Inferior parietal cortex (tissue), 1 donor: Measurements from ENCODE around the gene PRDM5.

Experiments used
- DNase-seq: peaks from one replicate; pipeline ENCODE4 v3.0.0-alpha.2; 2016; ENCODE audit errors: extremely low spot score

Gene PRDM5

DNA sequence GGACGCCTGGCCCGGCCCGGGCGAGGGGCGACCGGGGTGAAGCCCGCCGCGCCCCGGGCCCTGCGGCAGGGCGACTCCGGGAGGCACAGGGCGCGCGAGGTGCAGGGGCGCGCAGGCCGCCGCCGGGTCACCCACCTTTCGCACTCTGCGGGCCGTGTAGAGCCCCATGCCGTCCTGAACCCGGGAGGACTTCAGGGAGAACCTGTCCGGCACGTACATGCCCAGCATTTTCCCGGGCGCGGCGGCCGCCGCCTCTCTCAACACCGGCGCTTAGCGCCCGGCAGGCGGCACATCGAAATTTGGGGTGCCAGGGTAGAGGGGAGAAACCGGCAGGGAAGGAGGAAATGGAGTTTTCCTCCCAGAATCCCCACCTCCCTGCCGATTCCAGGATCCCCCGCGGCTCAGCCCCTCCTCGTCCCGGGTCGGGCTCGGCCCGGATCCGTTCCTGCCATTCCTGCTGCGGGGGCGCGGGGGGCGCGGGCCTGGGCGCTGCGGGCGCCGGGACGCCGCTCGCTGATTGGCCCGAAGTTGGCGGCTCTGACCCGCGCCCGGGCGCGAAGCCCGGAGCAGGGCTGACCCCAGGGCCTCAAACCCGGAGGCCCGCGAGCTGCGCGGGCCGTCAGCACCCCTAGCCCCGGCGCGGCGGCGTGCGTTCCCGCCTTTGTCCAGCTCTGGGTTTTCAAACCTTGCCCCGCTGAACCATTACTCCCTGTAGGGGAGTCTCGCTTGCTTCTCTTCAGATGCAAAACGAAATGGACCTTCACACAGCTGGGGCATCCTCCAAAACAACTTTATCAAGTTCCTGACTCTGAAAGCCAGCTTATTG is at the start of gene PRDM5:
PRDM5 (minus strand) TSS at position 346 of the 826 bp plus-strand sequence; CDS start at position 228, 118 bp downstream.
- DNase-seq: peak; percentile 21

DNA sequence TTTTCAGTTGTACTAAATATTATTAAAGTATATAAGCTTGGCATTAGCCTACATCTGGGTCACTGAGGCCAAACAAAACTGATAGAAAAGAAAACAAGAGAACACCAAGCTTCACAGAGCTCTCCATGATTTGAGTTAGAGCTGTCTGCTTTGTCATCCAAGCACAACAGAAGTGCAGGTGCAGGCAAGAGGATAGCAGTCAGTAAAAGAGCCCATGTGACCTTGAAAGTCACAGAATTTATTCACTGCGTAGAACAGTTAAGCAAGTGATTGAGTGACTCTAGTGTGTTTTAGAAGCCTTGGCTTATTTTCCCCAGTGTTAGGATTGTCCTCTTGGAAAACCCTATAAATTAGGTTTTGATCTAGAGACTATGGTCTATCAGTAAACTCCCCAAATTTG is 49.4 kb upstream of the PRDM5 start:
- no peak for DNase-seq

DNA sequence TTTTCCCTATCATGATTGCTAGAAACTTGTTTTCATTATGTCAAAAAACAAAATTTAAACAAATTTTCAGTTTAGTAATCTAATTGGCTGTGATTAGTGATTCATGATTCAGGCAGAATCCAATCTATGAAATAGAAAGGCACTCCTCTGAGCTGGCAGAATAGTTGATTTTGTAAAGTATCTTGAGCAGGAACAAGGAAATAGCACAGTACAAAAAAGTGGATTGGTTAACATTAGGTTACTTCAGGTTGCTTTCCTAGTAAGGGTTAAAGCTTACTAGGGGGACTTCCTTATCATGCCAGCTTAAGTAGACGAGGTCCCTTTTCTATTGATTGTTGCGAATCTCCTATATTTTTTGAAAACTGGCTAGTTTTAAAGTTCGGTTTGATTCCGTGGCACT is 43.4 kb upstream of the PRDM5 start:
- DNase-seq: no peak

DNA sequence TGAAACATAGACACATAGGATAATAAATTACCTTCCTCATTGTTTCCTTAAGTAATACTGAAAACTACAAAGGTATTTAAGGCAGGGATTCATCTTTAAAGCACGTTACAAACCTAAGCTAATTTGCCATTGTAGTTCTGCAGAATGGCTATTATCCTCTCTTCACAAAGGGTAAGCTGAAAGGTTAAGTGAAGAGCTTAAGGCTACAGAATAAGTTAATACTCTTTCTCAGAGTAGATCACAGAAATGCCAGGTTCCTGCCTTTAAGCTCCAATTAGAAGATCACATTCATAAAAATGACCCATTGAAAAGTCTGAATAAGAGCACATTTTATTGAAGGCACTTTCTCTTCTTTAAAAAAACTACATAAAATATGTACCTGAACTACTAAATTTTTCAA is 42.1 kb upstream of the PRDM5 start:
- no peak for DNase-seq

DNA sequence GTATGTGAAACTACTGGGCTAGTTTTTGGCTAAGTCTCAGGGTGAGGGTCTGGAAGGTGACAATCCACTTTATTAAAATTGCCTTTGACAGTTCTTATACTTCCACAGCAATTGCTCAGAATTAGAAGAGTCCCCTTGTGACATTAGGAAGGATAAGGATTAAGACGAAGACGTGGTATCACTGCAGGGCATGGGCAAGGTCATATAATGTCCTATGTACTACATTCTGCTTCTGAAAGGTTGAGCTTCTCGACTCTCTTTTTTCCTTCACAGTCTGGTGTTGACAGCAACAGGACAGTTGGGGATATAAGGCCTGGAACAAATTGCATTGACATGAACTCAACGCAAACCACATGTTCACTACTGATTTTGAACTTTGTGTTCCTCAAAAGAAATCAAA is 40.9 kb upstream of the PRDM5 start:
- DNase-seq: no peak

DNA sequence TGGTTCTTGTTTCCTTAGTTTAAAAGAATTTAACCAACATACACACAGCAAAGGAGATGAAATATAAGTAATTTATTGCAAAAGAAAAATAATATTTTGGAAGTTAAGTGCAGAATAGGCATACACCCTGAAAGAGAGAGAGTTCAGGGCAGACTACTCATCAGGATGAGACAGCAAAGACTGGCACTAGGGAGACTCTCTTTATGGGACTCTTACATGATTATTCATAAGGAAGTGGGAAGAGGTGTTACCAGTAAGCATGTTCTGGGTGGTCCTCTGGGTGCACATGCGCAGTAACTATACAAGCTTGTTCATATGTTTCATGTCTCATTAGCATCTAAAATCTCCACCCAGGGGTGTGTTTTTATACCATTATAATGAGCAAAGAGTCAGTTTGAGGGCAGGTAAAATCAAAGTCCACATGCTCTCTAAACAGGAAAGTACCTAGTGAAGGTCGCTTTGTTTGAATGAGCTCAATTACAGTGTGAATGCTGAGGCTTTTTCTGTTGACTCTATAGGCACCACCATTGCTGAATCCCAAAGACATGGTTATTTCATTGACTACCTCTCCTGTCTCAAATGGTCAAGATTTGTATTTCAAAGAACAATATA is 38.2 kb upstream of the PRDM5 start:
- DNase-seq: no peak

DNA sequence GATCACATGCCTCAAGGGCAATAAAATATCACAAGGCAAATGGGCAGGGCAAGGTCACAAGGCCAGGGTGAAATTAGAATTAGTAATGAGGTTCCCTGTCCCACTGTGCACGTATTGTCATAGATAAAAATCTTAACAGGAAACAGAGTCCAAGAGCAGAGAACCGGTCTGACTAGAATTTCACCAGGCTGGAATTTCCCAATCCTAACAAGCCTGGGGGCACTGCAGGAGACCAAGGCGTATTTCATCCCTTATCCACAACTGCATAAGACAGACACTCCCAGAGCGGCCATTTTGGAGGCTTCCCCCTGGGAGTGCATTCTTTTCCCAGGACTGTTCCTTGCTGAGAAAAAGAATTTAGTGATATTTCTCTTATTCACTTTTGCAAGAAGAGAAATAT is 25.9 kb upstream of the PRDM5 start:
- DNase-seq: no peak

DNA sequence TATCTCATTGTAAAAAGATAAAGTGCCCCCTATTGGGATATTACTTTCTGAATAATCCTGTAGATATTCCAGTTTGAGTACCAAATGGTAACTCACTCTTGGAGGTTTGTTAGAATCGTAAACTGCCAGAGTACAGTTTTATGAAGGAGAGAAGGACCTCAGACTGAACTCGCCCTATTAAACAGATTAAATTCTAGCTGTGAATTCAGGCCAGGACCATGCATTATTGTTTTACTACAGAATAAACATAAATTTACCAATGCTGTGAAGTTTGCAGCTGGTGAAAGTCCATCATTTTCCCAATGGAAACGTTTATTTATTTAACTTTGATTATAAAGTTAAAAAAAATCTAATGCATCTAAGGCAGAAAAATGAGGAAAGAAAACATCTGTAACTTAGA is 20.2 kb upstream of the PRDM5 start:
- no peak for DNase-seq

DNA sequence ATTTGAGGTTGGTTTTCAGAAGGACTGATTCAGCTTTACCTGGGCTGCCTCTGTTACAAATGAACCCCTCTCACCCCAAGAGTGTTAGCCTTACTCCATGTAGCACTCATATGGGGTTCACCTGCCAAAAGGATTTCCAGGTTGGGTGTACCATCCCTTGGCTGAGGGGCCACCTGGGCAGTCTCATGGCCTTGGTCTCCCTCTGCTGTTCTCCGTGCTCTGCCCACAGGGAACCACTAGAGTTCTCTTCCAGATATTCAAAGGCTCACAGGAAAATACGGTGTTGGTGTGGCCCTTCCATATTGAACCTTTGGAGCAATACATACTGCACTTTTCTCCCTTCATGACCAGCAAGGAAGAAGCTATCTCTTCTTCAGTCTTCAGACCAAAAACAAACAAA is 18.0 kb upstream of the PRDM5 start:
- no peak for DNase-seq

DNA sequence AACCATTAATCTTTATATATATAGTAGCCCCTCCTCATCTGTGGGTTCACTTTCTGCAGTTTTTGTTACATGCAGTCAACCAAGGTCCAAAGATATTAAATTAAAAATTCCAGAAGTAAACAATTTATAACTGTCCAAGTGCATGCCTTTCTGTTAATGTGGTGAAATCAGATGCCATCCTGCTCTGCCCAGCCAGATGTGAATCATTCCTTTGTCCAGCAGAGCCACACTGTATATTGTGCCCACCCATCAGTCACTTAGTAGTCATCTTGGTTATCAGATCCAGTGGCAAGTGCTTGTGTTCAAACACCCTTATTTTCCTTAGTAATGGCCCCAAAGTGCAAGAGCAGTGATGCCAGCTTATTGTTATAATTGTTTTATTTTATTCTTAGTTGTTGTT is 17.2 kb upstream of the PRDM5 start:
- DNase-seq: no peak

DNA sequence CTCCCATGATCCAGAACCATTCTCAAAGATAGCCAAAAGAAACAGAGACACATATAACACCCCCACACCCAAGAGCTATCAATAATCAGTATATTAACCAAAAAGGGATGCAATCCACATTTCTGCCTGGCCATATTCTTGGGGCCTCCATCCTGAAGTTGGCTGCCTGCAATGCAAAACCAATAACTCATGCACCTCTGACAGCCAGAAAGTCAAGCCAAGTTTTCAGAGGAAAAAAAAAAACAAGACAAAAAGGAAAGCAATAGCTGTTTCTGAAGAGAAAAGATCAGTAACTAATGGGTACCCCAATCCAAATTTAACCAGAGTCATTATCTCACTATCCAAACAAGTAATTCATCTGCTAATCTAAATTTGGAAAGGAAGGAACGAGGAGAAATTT is 7.3 kb upstream of the PRDM5 start:
- no peak for DNase-seq

DNA sequence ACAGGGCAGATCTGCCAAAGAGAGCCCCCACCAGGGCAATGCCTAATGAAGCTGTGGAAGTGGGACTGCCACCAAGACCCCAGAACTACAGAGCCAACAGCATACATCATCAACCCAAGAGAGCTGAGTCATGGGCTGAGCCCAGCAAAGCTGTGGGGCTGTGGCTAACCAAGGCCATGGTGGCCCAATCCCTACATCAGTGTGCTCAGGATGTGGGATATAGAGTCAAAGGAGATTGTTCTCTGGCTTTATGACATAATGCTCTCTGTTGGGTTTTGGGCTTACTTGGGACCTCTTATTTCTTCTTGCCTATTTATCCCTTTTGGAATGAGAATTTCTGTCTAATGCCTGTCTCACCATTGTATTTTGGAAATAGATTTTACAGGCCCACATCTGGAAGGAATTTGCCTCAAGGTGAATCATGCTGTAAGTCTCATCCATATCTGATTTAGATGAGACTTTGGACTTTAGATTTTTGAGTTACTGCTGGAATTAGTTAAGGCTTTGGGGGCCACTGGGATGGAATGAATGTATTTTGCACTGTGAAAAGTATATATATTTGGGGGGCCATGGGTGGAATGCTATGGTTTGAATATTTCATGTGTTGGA is 5.4 kb upstream of the PRDM5 start:
- DNase-seq: no peak

DNA sequence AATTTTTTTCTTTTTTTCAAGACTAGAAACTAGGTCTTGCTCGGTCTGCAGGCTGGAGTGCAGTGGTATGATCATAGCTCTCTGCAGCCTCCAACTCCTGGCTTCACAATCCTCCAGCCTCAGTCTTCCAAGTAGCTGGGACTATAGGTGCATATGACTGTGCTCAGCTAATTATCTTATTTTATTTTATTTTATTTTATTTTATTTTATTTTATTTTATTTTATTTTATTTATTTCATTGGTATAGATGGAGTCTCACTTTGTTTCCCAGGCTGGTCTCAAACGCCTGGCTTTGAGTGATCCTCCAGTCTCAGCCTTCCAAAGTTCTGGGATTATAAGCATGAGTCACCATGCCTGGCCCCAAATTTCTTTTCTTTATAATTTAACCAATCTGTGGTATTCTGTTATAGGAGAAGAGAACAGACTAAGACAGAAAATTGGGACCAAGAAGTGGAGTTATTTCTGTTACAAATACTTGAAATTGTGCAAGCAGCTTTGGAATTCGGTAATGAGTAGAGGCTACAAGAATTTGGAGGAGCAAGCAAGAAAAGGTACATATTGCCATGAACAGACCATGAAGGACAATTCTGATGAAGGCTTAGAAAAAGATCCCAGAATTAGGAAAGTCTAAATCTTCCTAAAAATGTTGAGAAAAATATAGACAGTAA is 4.0 kb upstream of the PRDM5 start:
- no peak for DNase-seq

DNA sequence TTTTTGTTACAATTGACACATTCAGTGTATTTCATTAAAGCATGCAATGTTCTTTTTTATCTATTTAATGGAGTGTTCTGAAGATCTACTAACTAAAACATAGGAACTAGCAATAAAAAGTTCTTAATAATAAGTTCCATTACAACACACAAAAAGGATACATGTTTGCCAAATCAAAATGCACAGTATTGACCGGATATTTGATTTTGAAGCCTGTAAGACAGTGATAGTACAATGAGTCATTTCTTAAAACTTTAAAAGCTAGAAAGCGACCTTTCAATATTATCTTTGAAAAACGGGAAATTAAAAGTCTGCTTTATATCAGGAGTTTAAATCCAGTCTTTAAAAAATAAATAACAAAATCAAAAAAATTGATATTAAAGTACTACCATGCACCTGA is 2.4 kb upstream of the PRDM5 start:
- no peak for DNase-seq

DNA sequence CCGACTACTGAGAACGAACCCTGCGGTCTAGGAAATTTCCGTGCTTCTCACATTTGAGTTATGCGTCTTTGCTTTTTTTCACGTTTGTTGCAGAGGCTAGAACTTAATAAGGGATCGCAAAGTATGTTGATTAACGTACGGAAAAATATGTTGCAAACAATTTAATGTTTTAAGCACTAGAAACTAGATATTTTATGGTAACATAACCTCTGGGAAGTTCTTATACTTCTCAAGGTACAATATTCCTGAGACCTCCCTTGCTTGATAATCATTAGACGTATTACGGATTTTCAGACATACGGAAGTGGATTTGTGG is 639 bp upstream of the PRDM5 start:
- DNase-seq: no peak

DNA sequence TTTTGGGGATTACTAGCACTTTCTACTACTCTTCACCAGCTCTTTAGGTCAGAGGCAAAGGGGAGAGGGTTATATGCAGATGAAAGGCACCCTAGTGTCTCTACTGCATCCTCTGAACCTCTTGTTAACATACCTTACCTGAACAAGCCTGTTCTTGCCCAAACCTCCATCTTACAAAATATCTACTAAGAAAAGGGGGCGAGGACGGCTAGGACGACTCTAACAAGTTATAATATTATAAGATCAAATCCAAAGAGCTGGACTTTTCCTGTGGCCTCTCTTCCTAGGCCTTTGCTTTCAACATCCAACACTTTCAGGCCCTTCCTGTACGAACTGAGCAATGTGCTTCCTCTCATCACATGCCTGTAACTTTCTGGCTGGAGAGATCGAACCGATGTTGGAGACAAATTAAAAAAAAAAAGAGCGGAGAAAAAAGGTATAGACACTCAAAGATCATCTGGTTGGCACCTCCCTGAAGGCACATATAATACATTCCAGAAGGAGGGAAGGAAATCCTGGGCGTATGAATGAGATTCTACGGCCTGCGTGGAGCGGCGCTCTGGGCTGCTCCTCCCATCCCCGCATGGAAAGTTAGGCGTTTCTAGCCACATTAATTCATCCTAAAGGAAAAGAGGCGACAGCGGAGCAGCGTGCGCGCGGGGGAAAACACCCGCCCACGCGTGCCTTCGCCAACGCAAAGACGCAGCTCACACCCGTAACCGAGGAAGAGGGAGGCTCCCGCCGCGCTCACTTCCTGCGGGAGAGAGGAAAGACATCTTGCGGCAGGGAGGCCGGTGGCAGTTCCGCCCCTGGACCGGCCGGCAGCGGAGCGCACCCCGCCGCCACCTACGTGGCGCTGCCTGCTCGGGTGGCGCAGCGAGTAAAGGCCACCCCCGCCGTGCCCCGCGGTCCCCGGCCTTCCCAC is 808 bp downstream of the PRDM5 start:
- DNase-seq: peak; percentile 52

DNA sequence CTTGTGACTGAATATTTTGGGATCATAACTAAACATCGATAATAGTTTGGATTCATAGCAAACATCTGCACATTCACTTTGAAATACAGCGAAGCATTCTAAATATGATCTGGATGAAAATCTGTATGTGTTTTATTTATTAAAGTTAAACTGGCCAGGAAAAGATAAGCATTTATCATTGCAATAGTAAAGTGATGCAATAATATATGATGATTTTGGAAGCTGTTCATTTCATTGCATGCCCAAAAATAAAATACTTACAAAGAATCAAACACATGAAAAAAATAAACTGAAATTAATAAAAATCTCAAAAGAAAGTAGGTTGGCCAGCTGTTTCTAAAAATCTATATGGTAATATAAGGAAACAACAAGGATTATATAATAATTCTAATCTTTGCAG is 1.9 kb downstream of the PRDM5 start:
- no peak for DNase-seq

DNA sequence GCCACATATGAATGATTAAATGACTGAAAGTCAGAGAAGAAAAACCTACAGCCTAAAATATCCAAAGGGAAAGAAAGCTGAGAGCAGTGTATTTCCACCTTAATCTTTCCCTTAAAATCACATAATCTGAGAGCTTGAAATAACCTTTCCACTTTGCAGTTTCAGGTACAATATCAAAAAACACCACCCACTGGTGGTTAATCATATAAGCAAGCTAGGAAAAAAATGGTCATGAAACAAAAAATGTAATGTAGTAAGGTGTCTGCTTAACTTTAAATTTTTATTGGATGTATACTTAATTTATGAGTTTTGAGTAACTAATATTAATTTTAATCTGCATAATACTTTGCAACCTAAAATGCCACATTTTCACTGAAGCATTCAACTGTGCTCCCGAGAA is 3.2 kb downstream of the PRDM5 start:
- no peak for DNase-seq

DNA sequence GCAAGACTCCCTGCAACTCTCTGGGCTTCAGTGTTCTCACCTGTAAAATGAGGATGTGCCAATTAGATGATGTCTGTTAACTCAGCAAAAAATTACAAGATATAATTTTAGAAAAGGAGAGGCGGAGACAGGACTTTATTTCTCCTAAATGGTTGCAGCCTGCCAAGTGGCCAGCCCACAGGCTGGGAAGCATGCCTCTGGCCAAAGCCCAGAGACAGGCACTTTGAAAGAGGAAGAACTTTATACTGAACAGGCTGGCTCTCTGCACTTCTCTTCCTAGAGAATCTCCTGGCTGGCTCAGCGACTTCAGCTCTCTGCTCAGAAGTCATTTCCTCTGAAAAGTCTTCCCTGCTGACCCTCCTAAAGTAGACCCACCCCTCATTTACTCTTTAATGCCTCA is 3.7 kb downstream of the PRDM5 start:
- DNase-seq: no peak

DNA sequence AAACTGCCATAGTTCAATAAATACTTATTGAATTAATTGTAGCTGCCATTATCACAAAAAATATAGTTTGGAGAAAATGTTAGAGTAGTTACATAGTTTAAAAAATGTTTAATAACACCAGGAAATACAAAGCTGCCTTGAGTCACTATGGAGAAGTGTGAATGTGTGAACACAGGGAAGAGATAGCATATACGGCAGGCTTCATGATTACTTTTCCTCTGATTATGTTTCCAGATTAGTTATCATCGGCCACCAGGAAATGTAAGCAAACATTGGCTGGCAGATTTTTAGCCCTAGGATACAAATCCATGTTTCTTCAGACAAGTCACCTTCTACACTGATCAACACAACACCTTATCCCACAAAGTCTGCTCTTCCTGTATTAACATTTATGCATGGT is 4.4 kb downstream of the PRDM5 start:
- no peak for DNase-seq

DNA sequence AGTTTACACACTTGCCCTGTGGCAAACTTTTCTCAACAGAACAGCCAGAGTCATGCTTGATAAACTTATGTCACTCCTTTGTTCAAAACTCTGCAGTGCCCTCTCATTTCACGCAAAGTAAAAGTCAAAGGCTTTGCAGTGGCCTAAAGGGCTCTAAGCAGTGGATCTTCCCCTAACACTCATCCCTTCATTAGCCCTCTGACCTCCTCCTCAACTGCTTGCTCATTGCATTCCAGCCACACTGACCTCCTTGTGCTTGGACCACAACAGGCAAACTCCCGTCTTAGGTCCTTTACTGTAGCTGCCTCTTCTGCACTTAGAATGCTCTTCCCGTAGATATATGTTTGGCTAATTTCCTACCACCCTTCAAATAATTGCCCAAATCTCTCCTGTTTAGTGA is 5.6 kb downstream of the PRDM5 start:
- no peak for DNase-seq

DNA sequence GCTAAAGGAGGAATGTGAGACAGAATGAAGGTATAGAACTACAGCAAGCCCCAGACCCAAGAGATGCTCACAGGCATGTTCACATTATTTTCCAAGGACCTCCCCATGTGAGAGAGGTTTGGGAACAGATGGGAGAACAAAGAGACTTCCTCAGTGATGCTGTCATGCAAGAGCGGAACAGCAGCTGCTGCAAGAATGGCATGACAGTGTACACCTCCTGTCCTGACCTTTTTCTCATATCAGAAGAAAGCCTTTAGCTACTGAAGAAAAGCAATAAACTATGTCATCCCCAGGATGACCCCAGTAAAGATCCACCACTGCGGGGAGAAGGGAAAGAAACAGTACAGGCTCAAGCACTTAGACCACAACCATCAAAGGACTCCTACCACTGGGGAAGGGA is 7.2 kb downstream of the PRDM5 start:
- no peak for DNase-seq
